Ovary (tissue), 9 donors: Measurements from ENCODE around the gene DNASE1L1. TPM values are rescaled to one million over a fixed set of nuclear protein-coding genes. Genes with fewer than 3 reads are reported as not detected.

Experiments used
- DNase-seq, 5 donors: peaks; one replicate each; pipeline ENCODE4 v3.0.0-alpha.2; 2019 to 2020
- H3K27ac ChIP-seq, 2 donors: fragments of 200-600 bp; one replicate each; pipeline versions ENCODE4 v1.5.1 to v1.8.0; 2019 to 2022
- H3K27me3 ChIP-seq: fragments of 200-600 bp; one replicate; pipeline ENCODE4 v1.8.0; 2022
- H3K36me3 ChIP-seq: fragments of 200-600 bp; sonication (generic); one replicate; pipeline ENCODE4 v1.5.1; 2019
- H3K4me1 ChIP-seq: one replicate; pipeline ENCODE4 v1.8.1; 2013; ENCODE audit warnings: mild to moderate bottlenecking, moderate library complexity; ENCODE audit not compliant: insufficient read depth
- H3K4me3 ChIP-seq: fragments of 200-600 bp; sonication (generic); one replicate; pipeline ENCODE4 v1.5.1; 2017
- H3K9me3 ChIP-seq, 2 donors: fragments of 200-600 bp in 1 of 2; sonication (generic) in 1 of 2; one replicate each; pipeline versions ENCODE4 v1.5.1 to v1.8.1; 2013 to 2019; ENCODE audit warnings: mild to moderate bottlenecking in 1 of 2, moderate library complexity in 1 of 2
- EP300 ChIP-seq: sonication (generic); formaldehyde crosslinking; IDR thresholded peaks from one replicate; pipeline ENCODE4 v1.6.1; 2017; ENCODE audit warnings: antibody characterized with exemption
- POLR2A ChIP-seq: fragments of 450-650 bp; IDR thresholded peaks from one replicate; pipeline ENCODE4 v1.6.1; 2017; ENCODE audit warnings: antibody characterized with exemption, mild to moderate bottlenecking, moderate library complexity
- WGBS, 3 donors: extraction: QIAGEN DNeasy Blood & Tissue Kit in 1 of 3; methylation state at CpG; one replicate each; pipeline versions ENCODE4 v1.1.5 to v1.1.7; 2013 to 2017; 5-methylcytosine and 5-hydroxymethylcytosine counted together
- intact Hi-C, 4 donors: fragments of 100-400 bp; cut with DNase I; formaldehyde crosslinking; loops; one replicate each; pipeline versions ENCODE4 v1.11.0 to v1.15.1; 2022 to 2023
- polyA plus RNA-seq, 2 donors: library from polyadenylated mRNA; stranded (reverse); fragments of 200-250 nt in 1 of 2; fragments of 350-450 nt in 1 of 2; fragmentation: Illumina TruSeq in 1 of 2; extraction: RNeasy Lipid Tissue Mini Kit (QIAGEN cat#74804) in 1 of 2; gene quantifications; one replicate each; pipeline ENCODE4 v1.2.3, GENCODE V29; 2013 to 2014
- total RNA-seq, 7 donors: library from RNA; depleted of rRNA in 2 of 7; stranded (reverse); fragments of >200 nt in 2 of 7; fragmentation: NEBNext Ultra II Directional in 3 of 7; extraction: Animal tissue kit (Norgen Biotek cat#: 25700) in 3 of 7; gene quantifications; one replicate each; pipeline versions ENCODE4 v1.1.0 to v1.2.4, GENCODE V29; 2016 to 2023
- TF ChIP-seq, protein P1 (sequence below), 3 donors: fragments of 450-650 bp in 2 of 3; fragments of 200-600 bp in 1 of 3; IDR thresholded peaks; one replicate each; pipeline versions ENCODE4 v1.5.1 to v1.8.0; 2016 to 2022; ENCODE audit warnings: antibody characterized with exemption in 3 of 3, mild to moderate bottlenecking in 1 of 3
- donor health status: DM: no; HTN: no; CAD: no; lungs with moderate emphysema.
- donor health status: DM: no; HTN: no; CAD: no.
- donor health status: Bipolar disorder and iron deficiency.
- donor health status: DM: yes; HTN: yes; CAD: no.
- donor health status: DM: no; HTN: no; CAD: no.
- donor health status: DM: yes; HTN: yes; CAD: no.

The DNASE1L1 gene
- total and polyA plus RNA-seq, 9 donors, result 11.9 to 21.4 (median 17.2) TPM

DNA sequence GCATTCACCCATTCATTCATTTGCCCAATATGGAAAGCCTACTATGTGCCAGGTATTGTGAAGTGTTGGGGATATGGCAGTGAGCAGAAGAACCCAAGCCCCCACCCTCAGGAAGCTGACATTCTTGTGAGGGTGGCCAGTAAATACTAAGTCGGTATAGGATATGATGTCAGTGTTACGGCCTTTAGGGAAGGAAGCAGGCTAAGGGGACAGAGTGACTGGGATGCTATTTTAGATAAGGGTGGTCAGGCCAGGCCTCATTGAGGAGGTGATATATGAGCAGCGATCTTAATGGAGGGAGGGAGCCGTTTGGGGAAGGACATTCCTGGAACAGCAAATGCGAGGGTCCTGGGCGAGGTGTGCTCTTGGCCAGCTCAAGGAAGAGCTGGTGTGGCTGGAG is 21.4 kb upstream of the DNASE1L1 start:
- TF ChIP-seq POLR2A (no peak), EP300 (no peak)
- TF ChIP-seq, protein P1, sequence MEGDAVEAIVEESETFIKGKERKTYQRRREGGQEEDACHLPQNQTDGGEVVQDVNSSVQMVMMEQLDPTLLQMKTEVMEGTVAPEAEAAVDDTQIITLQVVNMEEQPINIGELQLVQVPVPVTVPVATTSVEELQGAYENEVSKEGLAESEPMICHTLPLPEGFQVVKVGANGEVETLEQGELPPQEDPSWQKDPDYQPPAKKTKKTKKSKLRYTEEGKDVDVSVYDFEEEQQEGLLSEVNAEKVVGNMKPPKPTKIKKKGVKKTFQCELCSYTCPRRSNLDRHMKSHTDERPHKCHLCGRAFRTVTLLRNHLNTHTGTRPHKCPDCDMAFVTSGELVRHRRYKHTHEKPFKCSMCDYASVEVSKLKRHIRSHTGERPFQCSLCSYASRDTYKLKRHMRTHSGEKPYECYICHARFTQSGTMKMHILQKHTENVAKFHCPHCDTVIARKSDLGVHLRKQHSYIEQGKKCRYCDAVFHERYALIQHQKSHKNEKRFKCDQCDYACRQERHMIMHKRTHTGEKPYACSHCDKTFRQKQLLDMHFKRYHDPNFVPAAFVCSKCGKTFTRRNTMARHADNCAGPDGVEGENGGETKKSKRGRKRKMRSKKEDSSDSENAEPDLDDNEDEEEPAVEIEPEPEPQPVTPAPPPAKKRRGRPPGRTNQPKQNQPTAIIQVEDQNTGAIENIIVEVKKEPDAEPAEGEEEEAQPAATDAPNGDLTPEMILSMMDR (IDR thresholded peaks at IDR 0.05), result no peak
- no peak overlapping the region for H3K27ac ChIP-seq
- H3K36me3 ChIP-seq, result no peaks in the 10 kb centered on the region
- no peak for DNase-seq
- H3K4me3 ChIP-seq, result no peak overlapping the region
- intact Hi-C loops, result no loop called here
- no peaks in the 10 kb centered on the region for H3K4me1 ChIP-seq
- 76 to 81% (median 80%) methylated on average over 6 of the region's 6 CpGs for WGBS, 3 donors
- H3K27me3 ChIP-seq, result no peaks in the 10 kb centered on the region
- H3K9me3 ChIP-seq, result no peaks in the 10 kb centered on the region

- H3K36me3 ChIP-seq, result no peaks in the 10 kb centered on the region
- no peaks in the 10 kb centered on the region for H3K27me3 ChIP-seq
- intact Hi-C loops, result no loop called here
- WGBS, 3 donors, result 69 to 81% (median 80%) methylated on average over 2 of the region's 2 CpGs
- H3K9me3 ChIP-seq, result no peaks in the 10 kb centered on the region
- TF ChIP-seq, protein P1 (IDR thresholded peaks at IDR 0.05), result no peak
- TF ChIP-seq POLR2A, result no peak
- TF ChIP-seq EP300, result no peak
- no peak overlapping the region for H3K4me3 ChIP-seq
- no peak for DNase-seq
- no peak overlapping the region for H3K27ac ChIP-seq
- no peaks in the 10 kb centered on the region for H3K4me1 ChIP-seq
These were observed 20.7 kb upstream of the DNASE1L1 start for GRCh38 chrX:154429711-154430110.

DNA sequence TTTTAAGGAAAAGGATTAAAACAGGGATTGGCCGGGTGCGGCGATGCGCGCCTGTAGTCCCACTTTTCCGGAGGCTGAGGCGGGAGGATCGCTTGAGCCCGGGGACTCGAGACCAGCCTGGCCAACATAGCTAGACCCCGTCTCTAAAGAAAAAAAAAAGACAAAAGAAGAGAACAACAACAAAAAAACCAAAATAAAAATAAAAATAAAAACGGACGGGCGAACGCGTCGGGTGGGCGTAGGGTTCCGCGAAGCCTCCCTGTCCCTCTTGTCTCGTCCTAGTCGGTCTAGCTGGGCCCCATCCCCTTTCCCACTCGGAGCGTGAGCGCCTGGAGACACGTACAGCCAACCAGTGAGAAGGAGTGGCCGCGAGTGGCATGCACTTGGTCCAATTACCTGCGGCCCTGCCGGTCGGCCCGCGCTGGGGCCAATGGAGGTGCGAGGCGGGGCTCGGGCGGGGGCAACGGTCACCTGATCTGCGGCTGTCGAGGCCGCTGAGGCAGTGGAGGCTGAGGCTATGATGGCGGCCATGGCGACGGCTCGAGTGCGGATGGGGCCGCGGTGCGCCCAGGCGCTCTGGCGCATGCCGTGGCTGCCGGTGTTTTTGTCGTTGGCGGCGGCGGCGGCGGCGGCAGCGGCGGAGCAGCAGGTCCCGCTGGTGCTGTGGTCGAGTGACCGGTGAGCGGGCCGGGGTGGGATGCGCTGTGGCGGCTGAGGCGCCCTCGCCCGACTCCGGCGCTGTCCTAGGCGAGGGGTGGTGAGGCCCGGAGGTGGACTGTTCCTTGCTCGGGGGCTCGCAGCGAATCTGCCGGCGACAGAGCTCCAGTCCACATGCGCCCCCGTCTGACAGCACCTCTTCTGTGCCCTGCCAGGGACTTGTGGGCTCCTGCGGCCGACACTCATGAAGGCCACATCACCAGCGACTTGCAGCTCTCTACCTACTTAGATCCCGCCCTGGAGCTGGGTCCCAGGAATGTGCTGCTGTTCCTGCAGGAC is 19.4 kb upstream of the DNASE1L1 start, which contains the start of gene ATP6AP1:
ATP6AP1 (plus strand) TSS at position 502 of the 996 bp plus-strand sequence; CDS start at position 518, 16 bp downstream.
- H3K36me3 ChIP-seq, result no peaks in the 10 kb centered on the region
- peak; percentile 89 to 94 (median 92) for DNase-seq
- H3K4me1 ChIP-seq, result no peaks in the 10 kb centered on the region
- TF ChIP-seq, protein P1 (IDR thresholded peaks at IDR 0.05), result no peak
- no peak for TF ChIP-seq EP300
- peak; percentile 44 for TF ChIP-seq POLR2A
- peak within 1 kb of the TSS; percentile 51 for H3K4me3 ChIP-seq
- WGBS, 3 donors, result 39 to 40% (median 40%) methylated on average over 80 to 87 of the region's 87 CpGs
- peak within 1 kb of the TSS; percentile 57 to 58 for H3K27ac ChIP-seq
- intact Hi-C loops, result no loop called here
- no peaks in the 10 kb centered on the region for H3K27me3 ChIP-seq
- H3K9me3 ChIP-seq, result no peaks in the 10 kb centered on the region

DNA sequence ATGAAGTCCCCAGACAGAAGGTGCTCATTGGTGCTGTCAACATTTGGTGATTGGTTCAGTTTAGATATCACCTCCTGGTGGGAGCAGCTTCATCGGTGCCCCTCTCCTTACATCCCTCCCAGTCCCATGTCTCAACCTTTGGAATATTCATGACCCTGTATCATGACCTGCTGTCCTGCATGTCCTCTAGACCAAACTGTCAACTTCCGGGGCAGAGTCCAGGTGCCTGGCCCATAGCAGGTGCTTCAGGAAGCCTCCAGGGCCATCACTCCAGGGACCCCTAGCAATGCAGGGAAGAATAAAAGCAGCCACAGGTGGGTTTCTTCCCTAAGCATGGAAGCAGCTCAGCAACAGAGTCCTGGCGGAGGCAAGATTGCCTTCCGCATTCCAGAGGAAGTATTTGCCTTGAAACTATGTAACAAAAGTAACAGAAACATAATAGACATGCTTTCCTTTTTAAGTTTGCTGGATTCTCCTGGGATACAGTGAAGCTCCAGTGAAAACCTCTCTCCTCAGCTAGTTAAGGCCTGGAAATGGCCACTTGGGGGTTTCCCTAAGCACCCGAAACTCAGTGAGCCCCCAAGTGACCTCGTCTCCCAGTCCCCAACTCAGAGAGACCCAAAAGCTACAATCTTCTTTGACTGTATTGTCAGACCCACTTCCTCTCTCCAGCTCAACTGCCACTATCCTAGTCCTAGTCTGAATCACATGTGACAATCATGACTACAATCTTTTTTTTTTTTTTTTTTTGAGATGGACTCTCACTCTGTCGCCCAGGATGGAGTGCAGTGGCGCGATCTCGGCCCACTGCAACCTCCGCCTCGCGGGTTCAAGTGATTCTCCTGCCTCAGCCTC is 18.1 kb upstream of the DNASE1L1 start:
- TF ChIP-seq, protein P1 (IDR thresholded peaks at IDR 0.05), result no peak
- TF ChIP-seq POLR2A, result no peak
- TF ChIP-seq EP300, result no peak
- no peaks in the 10 kb centered on the region for H3K9me3 ChIP-seq
- H3K27me3 ChIP-seq, result no peaks in the 10 kb centered on the region
- no peak for DNase-seq
- no peak overlapping the region for H3K4me3 ChIP-seq
- no peaks in the 10 kb centered on the region for H3K4me1 ChIP-seq
- H3K27ac ChIP-seq, result no peak overlapping the region
- intact Hi-C loops, result no loop called here
- 76 to 83% (median 81%) methylated on average over 13 of the region's 13 CpGs for WGBS, 3 donors
- H3K36me3 ChIP-seq, result no peaks in the 10 kb centered on the region
